Hematopoietic multipotent progenitor cell treated with erythropoietin and hydrocortisone succinate and interleukin-3 and kit ligand, for 15 days (in vitro differentiated cells): ENCODE measurements around the gene VWA8.
"Not testable (repeated sequence)": the region's sequence is repeated elsewhere in the genome, so short reads cannot be mapped to it uniquely, and the experiment has no call there.

Source experiments
- DNase-seq: peaks from one replicate; pipeline ENCODE4 v3.0.0-alpha.2; 2015; ENCODE audit warnings: low spot score

The VWA8 gene

GRCh38 chr13:41851351-41851750, 109.6 kb downstream of the VWA8 start:
- DNase-seq = no peak

GRCh38 chr13:41848435-41849255, 112.3 kb downstream of the VWA8 start:
- no peak for DNase-seq

GRCh38 chr13:41847216-41847615, 113.7 kb downstream of the VWA8 start:
- DNase-seq = no peak

GRCh38 chr13:41842036-41842620, 118.8 kb downstream of the VWA8 start:
- no peak for DNase-seq

- no peak for DNase-seq
Measured at GRCh38 chr13:41837629-41838028, 123.3 kb downstream of the VWA8 start.

- no peak for DNase-seq
Measured at GRCh38 chr13:41835871-41836270, 125.0 kb downstream of the VWA8 start.

GRCh38 chr13:41834697-41835096, 126.2 kb downstream of the VWA8 start:
- not testable (repeated sequence) for DNase-seq

- DNase-seq = no peak
Measured at GRCh38 chr13:41833831-41834230, 127.1 kb downstream of the VWA8 start.

GRCh38 chr13:41833201-41833600, 127.7 kb downstream of the VWA8 start:
- no peak for DNase-seq

GRCh38 chr13:41827507-41828213, 133.2 kb downstream of the VWA8 start:
- DNase-seq = no peak

GRCh38 chr13:41825691-41826090, 135.2 kb downstream of the VWA8 start:
- DNase-seq = no peak

GRCh38 chr13:41823476-41823875, 137.4 kb downstream of the VWA8 start:
- no peak for DNase-seq

GRCh38 chr13:41822560-41822959, 138.3 kb downstream of the VWA8 start:
- no peak for DNase-seq

GRCh38 chr13:41821238-41821594, 139.7 kb downstream of the VWA8 start:
- DNase-seq = no peak

- DNase-seq = no peak
Measured at GRCh38 chr13:41820581-41821237, 140.2 kb downstream of the VWA8 start.

- DNase-seq = no peak
Measured at GRCh38 chr13:41816057-41816456, 144.9 kb downstream of the VWA8 start.

GRCh38 chr13:41813426-41813825, 147.5 kb downstream of the VWA8 start:
- no peak for DNase-seq

- no peak for DNase-seq
Measured at GRCh38 chr13:41812851-41813250, 148.1 kb downstream of the VWA8 start.

GRCh38 chr13:41812237-41812636, 148.7 kb downstream of the VWA8 start:
- no peak for DNase-seq

- no peak for DNase-seq
Measured at GRCh38 chr13:41811588-41812021, 149.3 kb downstream of the VWA8 start.

- no peak for DNase-seq
Measured at GRCh38 chr13:41809962-41810361, 150.9 kb downstream of the VWA8 start.

GRCh38 chr13:41803445-41803735, 157.5 kb downstream of the VWA8 start:
- not testable (repeated sequence) for DNase-seq
